Mononuclear cell (primary cell): ENCODE data around the gene LONRF3. TPM values are rescaled to one million over a fixed set of nuclear protein-coding genes. Genes with fewer than 3 reads are reported as not detected.
"Not testable (repeated sequence)": the region's sequence is repeated elsewhere in the genome, so short reads cannot be mapped to it uniquely, and the experiment has no call there.

ENCODE experiments used
- H3K27me3 ChIP-seq: 2 replicates; pipeline ENCODE4 v1.6.0; 2011; ENCODE audit warnings: low read length, control low read depth; ENCODE audit not compliant: insufficient read depth
- H3K4me1 ChIP-seq: 2 replicates; pipeline ENCODE4 v1.5.1; 2011; ENCODE audit warnings: mild to moderate bottlenecking, low read length, control low read depth; ENCODE audit not compliant: insufficient read depth
- H3K4me3 ChIP-seq: 2 replicates; pipeline ENCODE4 v1.5.1; 2011; ENCODE audit warnings: mild to moderate bottlenecking, low read length, moderate library complexity
- H3K9me3 ChIP-seq: 2 replicates; pipeline ENCODE4 v1.5.1; 2011; ENCODE audit warnings: low read depth, mild to moderate bottlenecking, control low read depth, low read length
- total RNA-seq: library from RNA; depleted of rRNA; stranded (reverse); fragments of >200 nt; gene quantifications from one replicate; pipeline ENCODE4 v1.2.3, GENCODE V29; 2012

LONRF3 gene
- total RNA-seq, 1 donor = 21.0 TPM

DNA sequence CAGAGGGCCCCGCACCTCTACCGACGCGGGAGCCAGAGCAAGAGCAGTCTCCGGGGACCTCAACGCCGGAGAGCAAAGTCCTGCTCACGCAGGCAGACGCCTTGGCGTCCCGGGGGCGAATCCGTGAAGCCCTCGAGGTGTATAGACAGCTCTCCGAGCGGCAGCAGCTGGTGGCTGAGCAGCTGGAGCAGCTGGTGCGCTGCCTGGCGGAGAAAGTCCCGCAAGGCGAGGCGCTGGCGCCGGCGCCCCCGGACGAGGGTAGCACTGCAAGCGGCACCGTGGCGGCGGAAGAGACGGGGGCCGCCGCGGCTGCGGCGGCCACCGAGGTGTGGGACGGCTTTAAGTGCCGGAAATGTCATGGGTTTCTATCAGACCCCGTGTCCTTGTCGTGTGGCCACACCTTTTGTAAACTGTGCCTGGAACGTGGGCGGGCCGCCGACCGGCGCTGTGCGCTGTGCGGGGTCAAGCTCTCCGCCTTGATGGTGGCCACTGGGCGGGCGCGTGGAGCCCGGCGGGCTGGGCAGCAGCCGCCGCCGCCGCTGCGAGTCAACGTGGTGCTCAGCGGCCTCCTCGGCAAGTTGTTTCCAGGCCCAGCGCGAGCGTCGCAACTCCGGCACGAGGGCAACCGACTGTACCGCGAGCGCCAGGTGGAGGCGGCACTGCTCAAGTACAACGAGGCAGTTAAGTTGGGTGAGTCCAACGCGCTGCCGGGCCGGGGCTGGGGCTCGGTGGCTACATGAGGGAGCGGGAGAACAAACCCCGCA, 672 bp downstream of the LONRF3 start:
- H3K27me3 ChIP-seq = peaks cover 22% of the 10 kb centered on the region
- H3K4me3 ChIP-seq = peak overlapping the region; percentile 41
- no peaks in the 10 kb centered on the region for H3K9me3 ChIP-seq
- H3K4me1 ChIP-seq = peaks cover 35% of the 10 kb centered on the region

DNA sequence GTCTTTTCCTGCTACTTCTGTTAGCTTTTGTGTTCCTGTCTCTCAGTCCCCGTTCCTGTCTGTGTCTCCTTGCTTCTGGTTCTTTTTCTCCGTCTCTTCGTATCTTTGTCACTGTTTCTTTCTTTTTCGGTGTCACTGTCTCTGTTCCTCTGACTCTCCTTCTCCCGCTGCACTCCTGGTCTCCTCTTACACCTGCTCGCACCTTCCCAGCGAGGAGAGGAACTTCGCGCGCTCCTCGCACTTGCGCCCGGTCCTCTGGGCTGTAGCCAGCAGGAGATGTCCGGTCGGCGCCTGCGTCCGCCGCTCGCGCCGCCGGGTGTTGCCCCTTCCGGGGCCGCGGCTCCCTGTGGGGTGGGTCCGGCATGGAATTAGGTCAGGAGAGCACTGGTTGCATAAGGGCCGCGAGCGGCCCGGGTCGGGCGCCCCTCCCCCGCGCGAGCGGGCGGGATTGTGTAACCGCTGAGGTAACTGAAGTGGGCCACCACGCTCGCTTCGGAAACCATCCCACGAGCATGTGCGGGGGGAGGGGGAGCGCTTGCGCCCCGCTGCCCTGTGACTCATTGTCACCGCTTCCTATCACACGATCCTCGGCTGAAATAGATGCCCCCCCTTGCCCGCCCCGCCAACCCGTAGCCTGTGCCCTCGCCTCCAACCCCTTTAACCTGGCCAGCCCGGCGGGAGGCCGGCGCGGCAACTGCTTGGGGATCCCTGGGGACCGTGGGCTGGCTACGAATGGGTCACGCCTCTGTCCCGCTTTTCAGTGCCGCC, 1.6 kb downstream of the LONRF3 start:
- Histone ChIP-seq H3K27me3 (peaks cover 17% of the 10 kb centered on the region), H3K4me1 (peaks cover 35% of the 10 kb centered on the region), H3K9me3 (no peaks in the 10 kb centered on the region), H3K4me3 (peak overlapping the region; percentile 46)

DNA sequence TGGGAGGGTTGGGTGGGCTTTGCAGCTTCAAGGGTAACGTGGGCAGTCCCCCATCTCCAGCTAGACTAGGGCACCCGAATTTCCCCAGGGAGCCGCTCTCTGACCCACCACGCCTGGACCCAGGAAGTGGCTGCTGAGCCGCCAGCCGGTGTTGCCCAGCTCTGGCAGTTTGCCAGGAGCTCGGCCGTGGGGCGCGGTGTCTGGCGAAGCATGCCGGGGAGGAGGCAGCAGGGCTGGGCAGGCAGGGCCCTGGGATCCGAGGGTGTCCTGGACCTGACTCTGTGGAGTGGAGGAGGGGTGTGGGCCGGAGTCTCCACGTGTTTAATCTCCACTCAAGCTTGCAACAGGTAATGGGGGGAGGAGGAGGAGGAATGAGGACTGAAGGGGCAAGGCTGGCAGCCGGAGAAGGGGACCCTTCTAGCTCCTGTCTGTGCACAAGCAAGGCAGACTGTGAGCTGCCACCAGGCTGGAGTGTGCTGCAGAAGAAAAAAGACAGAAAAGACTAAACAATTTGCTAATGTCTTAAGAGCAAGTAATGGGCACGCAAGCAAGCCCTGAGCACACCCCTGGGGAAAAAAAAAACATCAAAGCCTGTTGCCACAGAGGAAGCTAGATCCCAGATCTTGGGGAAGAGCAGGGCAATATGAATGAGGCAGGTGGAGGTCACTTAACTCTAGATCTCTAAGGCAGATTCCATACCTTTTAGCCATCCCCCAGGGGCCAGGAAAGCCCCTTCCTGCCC, 2.4 kb downstream of the LONRF3 start:
- Histone ChIP-seq H3K9me3 (no peaks in the 10 kb centered on the region), H3K27me3 (peaks cover 12% of the 10 kb centered on the region), H3K4me1 (peaks cover 35% of the 10 kb centered on the region), H3K4me3 (peak overlapping the region; percentile 46)

DNA sequence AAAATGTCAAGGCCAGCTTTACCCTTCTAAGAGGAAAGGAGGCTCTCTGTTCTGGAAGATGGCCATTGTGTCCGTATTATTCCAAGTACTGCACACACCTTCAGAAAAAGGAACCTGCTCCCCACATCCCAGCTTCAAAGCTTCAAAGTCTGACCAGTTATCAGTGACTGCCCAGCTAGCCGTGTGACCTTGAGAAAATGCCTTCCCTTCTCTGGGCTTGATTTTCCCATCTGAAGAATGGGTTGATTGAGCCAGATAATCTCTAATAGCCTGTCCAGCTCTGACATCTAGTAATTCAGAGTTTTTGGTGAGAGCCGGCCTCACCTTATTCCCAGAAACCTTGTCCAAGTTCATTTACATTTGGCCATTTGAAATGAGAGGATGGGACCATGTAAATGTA, 3.0 kb downstream of the LONRF3 start:
- no peak overlapping the region for H3K4me3 ChIP-seq
- H3K27me3 ChIP-seq = peaks cover 11% of the 10 kb centered on the region
- H3K9me3 ChIP-seq = no peaks in the 10 kb centered on the region

DNA sequence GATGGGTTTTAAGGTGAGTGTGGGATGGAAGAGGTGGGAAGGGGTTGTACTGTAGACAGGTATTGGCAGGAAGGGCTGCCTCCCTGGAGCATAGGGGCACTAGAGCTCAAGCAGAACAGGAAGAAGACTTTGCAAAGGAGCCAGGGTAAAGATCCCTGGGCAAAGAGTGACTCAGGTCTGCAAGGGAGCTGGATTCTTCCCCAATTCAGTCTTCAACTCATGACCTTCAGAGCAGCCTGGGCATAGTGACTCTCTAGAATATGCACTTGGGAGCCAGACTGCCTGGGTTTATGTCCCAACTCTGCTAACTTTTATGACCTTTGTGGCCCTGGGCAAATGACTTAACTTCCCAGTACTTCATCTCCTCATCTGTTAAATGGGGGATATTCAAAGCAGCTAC, 4.0 kb downstream of the LONRF3 start:
- Histone ChIP-seq H3K4me3 (no peak overlapping the region), H3K4me1 (peaks cover 30% of the 10 kb centered on the region), H3K27me3 (peaks cover under 1% of the 10 kb centered on the region), H3K9me3 (no peaks in the 10 kb centered on the region)

More for the DNA sequence above, 3.0 kb downstream of the LONRF3 start:
- H3K4me1 ChIP-seq = peaks cover 35% of the 10 kb centered on the region

DNA sequence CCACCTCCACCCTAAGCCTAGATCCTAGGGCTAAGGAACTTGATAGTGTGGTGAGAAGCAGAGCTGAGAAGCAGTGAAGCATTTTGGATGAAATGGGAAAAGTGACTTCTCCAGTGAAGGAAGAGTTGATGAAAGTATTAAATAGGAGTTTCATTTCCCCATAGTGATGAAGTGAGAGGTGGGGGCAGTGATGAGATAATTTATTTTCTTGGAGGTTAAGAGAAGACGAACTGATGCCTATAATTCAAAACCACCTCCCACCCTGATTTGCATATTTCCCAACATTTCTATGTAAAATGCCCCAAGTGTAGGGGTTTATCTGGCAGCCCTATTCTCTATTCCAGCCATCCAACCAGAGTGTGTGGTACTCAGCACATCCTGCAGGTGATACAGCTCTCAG, 6.3 kb downstream of the LONRF3 start:
- H3K4me3 ChIP-seq = no peak overlapping the region
- no peaks in the 10 kb centered on the region for H3K9me3 ChIP-seq
- no peaks in the 10 kb centered on the region for H3K27me3 ChIP-seq
- H3K4me1 ChIP-seq = peaks cover 12% of the 10 kb centered on the region

DNA sequence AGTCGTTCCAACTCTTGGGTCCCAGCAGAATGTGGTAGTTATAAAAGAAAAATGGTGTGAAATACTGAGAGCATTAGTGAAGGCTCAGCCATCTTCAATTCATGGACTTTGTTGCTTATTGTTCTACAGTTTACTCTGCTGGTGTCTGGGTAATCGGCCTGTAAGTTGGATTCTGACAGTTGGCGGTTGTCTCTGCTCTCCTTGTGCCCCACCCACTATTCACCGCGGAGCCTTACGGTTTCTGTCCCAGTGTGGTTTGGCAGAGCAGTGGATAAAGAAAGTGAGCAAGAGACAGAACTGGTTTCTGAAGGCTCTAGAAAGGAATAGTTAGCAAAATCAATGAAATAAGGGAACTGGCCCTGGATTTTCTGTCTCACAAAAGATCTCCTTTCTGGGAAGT, 9.1 kb downstream of the LONRF3 start:
- Histone ChIP-seq H3K4me1 (no peaks in the 10 kb centered on the region), H3K27me3 (no peaks in the 10 kb centered on the region), H3K4me3 (no peak overlapping the region), H3K9me3 (no peaks in the 10 kb centered on the region)

DNA sequence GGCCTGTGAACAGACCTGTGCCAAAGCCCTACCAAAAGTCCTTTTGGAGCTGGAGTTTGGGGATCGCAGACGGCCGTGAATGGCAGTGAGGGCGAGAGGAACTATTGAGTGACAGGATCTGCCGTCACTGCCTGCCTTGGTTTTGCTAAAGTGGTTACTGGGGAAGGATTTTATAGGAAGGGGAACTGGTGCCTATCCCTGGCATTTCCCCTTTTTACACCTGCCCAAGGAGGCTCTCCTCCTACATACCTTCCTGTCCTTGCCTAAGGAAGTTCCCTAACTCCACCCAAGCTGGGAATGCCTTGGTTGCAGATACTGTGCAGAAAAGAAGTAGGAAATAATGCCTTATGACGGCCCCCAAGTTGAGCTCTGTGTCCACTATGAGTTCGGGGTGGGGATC, 14.5 kb downstream of the LONRF3 start:
- no peaks in the 10 kb centered on the region for H3K9me3 ChIP-seq
- no peaks in the 10 kb centered on the region for H3K4me1 ChIP-seq
- no peak overlapping the region for H3K4me3 ChIP-seq
- H3K27me3 ChIP-seq = no peaks in the 10 kb centered on the region

DNA sequence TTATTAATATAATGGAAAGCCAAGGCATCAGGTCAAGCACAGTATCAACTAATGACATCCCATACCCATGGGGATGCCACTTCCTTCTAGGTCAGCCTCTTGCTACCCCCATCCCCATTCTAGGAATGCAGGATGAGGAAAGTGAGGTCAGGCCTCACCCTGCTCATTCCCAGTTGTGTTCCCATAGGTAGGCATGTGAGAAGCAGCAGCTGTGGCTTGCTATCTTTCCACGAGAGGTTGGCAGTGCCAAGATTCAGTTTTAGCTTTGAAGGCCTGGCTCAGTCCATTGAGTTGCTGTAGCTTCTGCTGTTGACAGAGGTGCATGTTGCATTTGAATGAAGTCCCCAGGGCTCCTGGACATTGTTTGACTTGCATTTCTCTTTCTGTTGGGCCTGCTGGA, 15.5 kb downstream of the LONRF3 start:
- no peaks in the 10 kb centered on the region for H3K9me3 ChIP-seq

DNA sequence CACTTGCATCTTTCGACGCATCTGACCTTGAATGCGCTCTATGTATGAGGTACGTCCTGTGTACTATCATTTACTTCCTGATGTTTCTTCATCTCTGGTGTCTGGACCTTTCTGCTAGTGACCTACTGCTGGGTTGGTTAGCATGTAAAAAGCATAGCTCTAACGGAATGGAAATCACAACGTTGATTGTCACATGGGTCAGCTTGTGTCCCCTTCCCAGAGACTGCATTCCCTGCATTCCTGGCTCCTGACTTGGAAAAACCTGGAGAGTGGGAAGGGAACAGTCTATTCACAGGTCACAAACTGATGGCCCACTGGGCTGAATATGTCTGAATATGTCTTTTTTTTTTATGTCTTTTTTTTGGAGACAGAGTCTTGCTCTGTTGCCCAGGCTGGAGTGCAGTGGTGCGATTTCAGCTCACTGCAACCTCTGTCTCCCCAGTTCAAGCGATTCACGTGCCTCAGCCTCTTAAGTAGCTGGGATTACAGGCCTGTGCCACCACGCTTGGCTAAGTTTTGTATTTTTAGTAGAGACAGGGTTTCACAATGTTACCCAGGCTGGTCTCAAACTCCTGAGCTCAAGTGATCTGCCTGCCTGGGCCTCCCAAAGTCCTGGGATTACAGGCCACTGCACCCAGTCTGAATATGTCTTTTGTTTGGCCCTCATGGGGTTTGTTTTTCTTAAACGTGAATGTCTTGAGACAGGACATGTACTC, 16.3 kb downstream of the LONRF3 start:
- Histone ChIP-seq H3K4me3 (no peak overlapping the region), H3K9me3 (no peaks in the 10 kb centered on the region), H3K27me3 (no peaks in the 10 kb centered on the region), H3K4me1 (no peaks in the 10 kb centered on the region)

More for the DNA sequence above, 15.5 kb downstream of the LONRF3 start:
- Histone ChIP-seq H3K27me3 (no peaks in the 10 kb centered on the region), H3K4me1 (no peaks in the 10 kb centered on the region), H3K4me3 (no peak overlapping the region)

DNA sequence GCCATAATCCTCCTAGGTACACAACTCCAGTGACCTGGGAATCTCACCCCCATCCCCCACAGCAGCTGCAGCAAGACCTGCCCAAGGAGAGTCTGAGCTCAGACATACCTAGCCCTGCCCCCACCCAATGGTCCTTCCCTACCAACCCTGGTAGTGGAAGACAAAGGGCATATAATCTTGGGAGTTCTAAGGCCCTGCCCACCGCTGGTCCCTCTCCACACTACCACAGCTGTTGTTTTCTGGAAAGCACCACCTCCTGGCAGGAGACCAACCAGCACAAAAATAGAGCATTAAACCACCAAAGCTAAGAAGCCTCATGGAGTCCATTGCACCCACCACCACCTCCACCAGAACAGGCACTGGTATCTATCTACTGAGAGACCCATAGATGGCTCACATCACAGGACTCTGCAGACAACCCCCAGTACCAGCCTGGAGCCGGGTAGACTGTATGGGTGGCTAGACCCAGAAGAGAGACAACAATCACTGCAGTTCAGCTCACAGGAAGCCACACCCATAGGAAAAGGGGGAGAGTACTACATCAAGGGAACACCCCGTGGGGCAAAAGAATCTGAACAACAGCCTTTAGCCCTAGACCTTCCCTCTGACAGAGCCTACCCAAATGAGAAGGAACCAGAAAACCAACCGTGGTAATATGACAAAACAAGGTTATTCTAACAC, 18.2 kb downstream of the LONRF3 start:
- not testable (repeated sequence) for H3K4me3 ChIP-seq, H3K4me1 ChIP-seq, H3K9me3 ChIP-seq, H3K27me3 ChIP-seq

DNA sequence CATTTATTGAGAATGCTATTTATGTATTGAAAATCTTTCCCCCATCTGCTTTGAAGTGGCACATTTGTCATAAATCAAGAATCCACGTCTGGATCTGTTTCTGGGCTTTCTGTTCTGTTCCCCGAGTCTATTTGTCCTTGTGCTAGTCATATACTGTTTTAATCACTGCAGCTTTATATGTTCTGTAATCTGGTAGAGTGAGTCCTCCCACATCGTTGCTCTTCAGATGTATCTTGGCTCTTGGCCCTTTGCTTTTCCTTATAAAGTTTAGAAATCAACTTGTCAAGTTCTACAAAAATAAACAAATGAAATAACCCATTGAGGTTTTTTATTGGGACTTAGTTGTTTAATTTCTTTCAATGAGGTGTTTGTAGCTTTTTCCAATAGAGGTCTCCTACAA, 29.0 kb downstream of the LONRF3 start:
- no peaks in the 10 kb centered on the region for H3K9me3 ChIP-seq

DNA sequence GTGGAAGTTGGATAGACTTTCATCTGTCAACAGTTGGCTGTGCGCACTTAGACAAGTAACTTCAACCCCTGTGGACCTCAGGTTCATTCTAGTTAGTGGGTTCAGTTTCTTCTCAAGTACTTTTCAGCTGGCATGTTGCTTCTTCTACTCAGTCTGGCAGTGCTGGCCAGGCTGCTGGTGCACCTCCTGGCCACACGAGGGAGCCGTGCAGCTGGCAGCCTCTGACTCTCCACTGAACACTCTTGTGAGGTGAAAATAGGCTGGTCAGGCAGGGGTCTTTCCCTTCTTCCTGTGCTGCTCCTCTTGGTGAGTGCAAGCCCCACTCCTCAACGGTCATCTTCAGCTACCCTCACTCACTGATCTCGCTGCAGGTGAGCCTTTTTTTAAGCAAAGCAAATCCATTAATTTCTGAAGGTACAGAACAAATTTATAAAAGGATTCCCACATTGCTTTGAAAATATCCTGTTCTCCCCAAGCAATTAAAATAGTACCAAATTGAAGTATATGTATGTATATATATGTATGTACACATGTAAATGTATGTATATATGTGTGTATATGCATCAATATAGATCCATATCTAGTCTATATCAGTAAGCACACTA, 30.6 kb downstream of the LONRF3 start:
- Histone ChIP-seq H3K27me3 (no peaks in the 10 kb centered on the region), H3K4me1 (no peaks in the 10 kb centered on the region), H3K9me3 (no peaks in the 10 kb centered on the region), H3K4me3 (no peak overlapping the region)

More for the DNA sequence above, 29.0 kb downstream of the LONRF3 start:
- no peaks in the 10 kb centered on the region for H3K27me3 ChIP-seq
- H3K4me1 ChIP-seq = no peaks in the 10 kb centered on the region
- no peak overlapping the region for H3K4me3 ChIP-seq

DNA sequence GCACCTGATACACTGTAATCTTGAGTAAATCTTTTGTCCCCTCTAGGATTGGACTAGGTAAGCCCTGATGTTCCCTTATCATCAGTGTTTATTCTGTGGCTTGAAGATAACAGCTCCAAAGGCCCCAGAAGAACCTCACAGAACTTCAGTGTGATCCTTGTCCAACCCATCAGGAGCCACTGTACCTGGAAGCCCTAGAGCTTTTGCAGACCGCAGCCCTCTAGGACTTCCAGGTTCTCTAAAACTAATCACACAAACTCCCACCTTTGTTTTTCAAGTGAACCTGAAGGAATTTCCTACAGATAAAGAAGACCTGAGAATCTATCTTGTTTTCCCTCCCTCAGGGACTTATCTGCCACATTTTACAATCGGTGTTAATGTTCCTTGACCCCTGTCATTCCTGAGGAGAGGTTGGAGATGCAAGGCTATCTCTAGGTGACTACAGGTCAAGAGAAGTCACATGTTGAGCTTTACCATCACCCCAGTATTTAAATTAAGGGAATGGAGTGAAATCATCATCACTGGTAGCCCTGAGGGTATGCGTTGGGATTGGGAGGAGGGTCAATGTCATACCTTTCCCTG, 32.9 kb downstream of the LONRF3 start:
- Histone ChIP-seq H3K9me3 (no peaks in the 10 kb centered on the region), H3K27me3 (no peaks in the 10 kb centered on the region), H3K4me3 (no peak overlapping the region)

More for the DNA sequence above, 32.9 kb downstream of the LONRF3 start:
- no peaks in the 10 kb centered on the region for H3K4me1 ChIP-seq
